GM23338 (cell line): ENCODE measurements around the gene SORCS2. TPM values are rescaled to one million over a fixed set of nuclear protein-coding genes. Genes with fewer than 3 reads are reported as not detected.

Experiments
- ATAC-seq: fragments of 200-7000 bp; cut with Tn5 transposase; 3 replicates; pipeline ENCODE4 v1.9.1; 2020
- DNase-seq: peaks from one replicate; pipeline ENCODE4 v3.0.0-alpha.2; 2015; ENCODE audit warnings: low spot score
- H2AFZ ChIP-seq: fragments of 200-600 bp; sonication (generic); 2 replicates; pipeline ENCODE4 v1.8.0; 2016; ENCODE audit warnings: antibody characterized with exemption, mild to moderate bottlenecking, moderate library complexity
- H3F3A ChIP-seq: fragments of 200-600 bp; sonication (generic); replicated peaks from 2 replicates; pipeline ENCODE4 v1.8.0; 2017; ENCODE audit warnings: antibody characterized with exemption, mixed run types, low read depth
- H3K27ac ChIP-seq: fragments of 200-600 bp; sonication (generic); 2 replicates; pipeline ENCODE4 v1.6.1; 2016; ENCODE audit warnings: low read depth
- H3K27me3 ChIP-seq: fragments of 200-600 bp; sonication (generic); 2 replicates; pipeline ENCODE4 v1.8.0; 2016; ENCODE audit warnings: mild to moderate bottlenecking, mixed run types, moderate library complexity; ENCODE audit not compliant: insufficient read depth
- H3K36me3 ChIP-seq: fragments of 200-600 bp; sonication (generic); 2 replicates; pipeline ENCODE4 v1.8.0; 2016; ENCODE audit warnings: mild to moderate bottlenecking; ENCODE audit not compliant: insufficient read depth
- H3K4me1 ChIP-seq: fragments of 200-600 bp; sonication (generic); 2 replicates; pipeline ENCODE4 v1.8.0; 2016; ENCODE audit warnings: mild to moderate bottlenecking, moderate library complexity; ENCODE audit not compliant: insufficient read depth
- H3K4me2 ChIP-seq: fragments of 200-600 bp; sonication (generic); 2 replicates; pipeline ENCODE4 v1.7.1; 2017; ENCODE audit warnings: mixed run types
- H3K4me3 ChIP-seq: fragments of 200-600 bp; sonication (generic); 2 replicates; pipeline ENCODE4 v1.6.1; 2016; ENCODE audit warnings: mixed run types
- H3K79me2 ChIP-seq: fragments of 200-600 bp; sonication (generic); replicated peaks from 2 replicates; pipeline ENCODE4 v1.8.0; 2017; ENCODE audit warnings: mild to moderate bottlenecking; ENCODE audit not compliant: insufficient read depth
- H3K9me2 ChIP-seq: fragments of 200-600 bp; sonication (generic); 2 replicates; pipeline ENCODE4 v1.8.0; 2017; ENCODE audit not compliant: insufficient read depth
- H4K20me1 ChIP-seq: fragments of 200-600 bp; sonication (generic); replicated peaks from 2 replicates; pipeline ENCODE4 v1.8.0; 2017; ENCODE audit warnings: mild to moderate bottlenecking; ENCODE audit not compliant: insufficient read depth
- H3K27ac Mint-ChIP-seq: 2 replicates; pipeline ENCODE4 v1.8.0; 2020; ENCODE audit warnings: inconsistent platforms, mild to moderate bottlenecking, moderate library complexity, mixed read lengths
- H3K27me3 Mint-ChIP-seq: 3 replicates; pipeline ENCODE4 v1.8.0; 2022; ENCODE audit warnings: low read depth, mild to moderate bottlenecking, moderate library complexity, mixed read lengths, inconsistent platforms; ENCODE audit not compliant: insufficient read depth, poor library complexity
- H3K36me3 Mint-ChIP-seq: 3 replicates; pipeline ENCODE4 v1.8.0; 2021; ENCODE audit warnings: low read depth, mild to moderate bottlenecking, inconsistent platforms, moderate library complexity, mixed read lengths
- H3K4me1 Mint-ChIP-seq: 3 replicates; pipeline ENCODE4 v1.8.0; 2020; ENCODE audit warnings: mild to moderate bottlenecking, inconsistent platforms, mixed read lengths
- H3K4me3 Mint-ChIP-seq: 3 replicates; pipeline ENCODE4 v1.8.0; 2021; ENCODE audit warnings: moderate library complexity, mild to moderate bottlenecking, inconsistent platforms, mixed read lengths
- H3K9me3 Mint-ChIP-seq: 3 replicates; pipeline ENCODE4 v1.8.0; 2020; ENCODE audit warnings: moderate library complexity, mild to moderate bottlenecking, inconsistent platforms, mixed read lengths
- CREB1 ChIP-seq: fragments of 250-450 bp; sonication (Bioruptor Pico); IDR thresholded peaks from 2 replicates; pipeline ENCODE4 v1.5.0; 2020; ENCODE audit warnings: low read depth, mild to moderate bottlenecking, moderate library complexity
- CTCF ChIP-seq, 2 experiments: fragments of 200-600 bp in 1 of 2; sonication (generic) in 1 of 2; conservative IDR thresholded peaks; 2 replicates each; pipeline versions ENCODE4 v1.5.1 to v1.6.1; 2016 to 2017; ENCODE audit warnings: antibody characterized with exemption in 2 of 2, low read depth in 2 of 2, mild to moderate bottlenecking in 2 of 2, moderate library complexity in 1 of 2
- ETS1 ChIP-seq: IDR thresholded peaks from 2 replicates; pipeline ENCODE4 v1.6.1; 2016; ENCODE audit warnings: antibody characterized with exemption
- EZH2 ChIP-seq: fragments of 200-600 bp; sonication (generic); IDR thresholded peaks from one replicate; pipeline ENCODE4 v1.8.0; 2017; ENCODE audit warnings: antibody characterized with exemption, mild to moderate bottlenecking, low read depth; ENCODE audit not compliant: unreplicated experiment
- EZH2phosphoT487 ChIP-seq: fragments of 200-600 bp; sonication (generic); IDR thresholded peaks from one replicate; pipeline ENCODE4 v1.8.1; 2018; ENCODE audit warnings: antibody characterized with exemption; ENCODE audit not compliant: unreplicated experiment
- JUNB ChIP-seq: IDR thresholded peaks from one replicate; pipeline ENCODE4 v1.6.1; 2016; ENCODE audit warnings: antibody characterized with exemption; ENCODE audit not compliant: unreplicated experiment
- NANOG ChIP-seq: IDR thresholded peaks from 2 replicates; pipeline ENCODE4 v1.6.1; 2016; ENCODE audit warnings: antibody characterized with exemption, borderline replicate concordance
- POLR2AphosphoS5 ChIP-seq: IDR thresholded peaks from 2 replicates; pipeline ENCODE4 v1.6.1; 2016; ENCODE audit warnings: antibody characterized with exemption, low read depth
- REST ChIP-seq: IDR thresholded peaks from one replicate; pipeline ENCODE4 v1.6.1; 2018; ENCODE audit warnings: antibody characterized with exemption; ENCODE audit not compliant: unreplicated experiment
- STAT1 ChIP-seq: IDR thresholded peaks from one replicate; pipeline ENCODE4 v1.6.1; 2016; ENCODE audit warnings: antibody characterized with exemption; ENCODE audit not compliant: unreplicated experiment
- ZNF114 ChIP-seq: fragments of 250-450 bp; sonication (Bioruptor Pico); IDR thresholded peaks from 2 replicates; pipeline ENCODE4 v1.5.0; 2020; ENCODE audit warnings: mild to moderate bottlenecking, moderate library complexity
- ZNF331 ChIP-seq: fragments of 250-450 bp; sonication (Bioruptor Pico); IDR thresholded peaks from 2 replicates; pipeline ENCODE4 v1.5.0; 2020; ENCODE audit warnings: low read depth, mild to moderate bottlenecking, moderate library complexity
- ZNF462 ChIP-seq: fragments of 250-450 bp; sonication (Bioruptor Pico); IDR thresholded peaks from 2 replicates; pipeline ENCODE4 v1.5.0; 2020; ENCODE audit warnings: mild to moderate bottlenecking, moderate library complexity
- polyA plus RNA-seq: library from polyadenylated mRNA; unstranded; fragments of >200 nt; fragmentation: Nextera tagmentation; extraction: Ambion mirVana; gene quantifications from 2 replicates; pipeline ENCODE4 v1.2.1, GENCODE V29; 2016
- total RNA-seq: library from RNA; depleted of rRNA; stranded (reverse); fragments of >200 nt; shearing (Covaris generic); gene quantifications from 2 replicates; pipeline ENCODE4 v1.2.3, GENCODE V29; 2014

Gene SORCS2
- total and polyA plus RNA-seq, 2 experiments from 2014 or later, result 0.47 to 2.4 TPM

- H3K9me3 Mint-ChIP-seq, result peaks cover 8% of the 10 kb centered on the region
- peaks cover 4% of the 10 kb centered on the region for H3K4me1 Mint-ChIP-seq
- H3K4me3 ChIP-seq, result no peak overlapping the region
- no peak for DNase-seq
- no peak overlapping the region for H3K27ac Mint-ChIP-seq
- H3K79me2 ChIP-seq, result no peaks in the 10 kb centered on the region
- H3K27me3 ChIP-seq, result no peaks in the 10 kb centered on the region
- TF ChIP-seq ZNF114 (CRISPR knock-in tag) (no peak), POLR2AphosphoS5 (no peak), CREB1 (CRISPR knock-in tag) (no peak), REST (no peak), ZNF462 (CRISPR knock-in tag) (no peak), STAT1 (no peak), CTCF (conservative IDR thresholded peaks at IDR 0.05; ENCODE audit: low read depth in 2 of 2) (no peak), ETS1 (no peak), EZH2phosphoT487 (no peak), EZH2 (no peak), ZNF331 (no peak), NANOG (no peak), JUNB (no peak)
- H3K36me3 ChIP-seq, result no peaks in the 10 kb centered on the region
- no peaks in the 10 kb centered on the region for H3K4me1 ChIP-seq
- H2AFZ ChIP-seq, result no peak overlapping the region
- H3K27ac ChIP-seq, result no peak overlapping the region
- H3K4me2 ChIP-seq, result no peak overlapping the region
- H3K27me3 Mint-ChIP-seq, result peaks cover 4% of the 10 kb centered on the region
- H3K36me3 Mint-ChIP-seq, result no peaks in the 10 kb centered on the region
- no peaks in the 10 kb centered on the region for H3F3A ChIP-seq
- H3K9me2 ChIP-seq, result no peaks in the 10 kb centered on the region
- H4K20me1 ChIP-seq, result no peaks in the 10 kb centered on the region
- no peak for ATAC-seq
- no peak overlapping the region for H3K4me3 Mint-ChIP-seq
These were observed 482.8 kb downstream of the SORCS2 start for GRCh38 chr4:7675136-7675535.
